SK-N-SH (cell line): ENCODE results near the gene PLCB1. TPM values are rescaled to one million over a fixed set of nuclear protein-coding genes. Genes with fewer than 3 reads are reported as not detected.
A peak's percentile ranks its signal among the peaks of the same experiment; 100 is the strongest.

ENCODE experiments used
- CTCF ChIA-PET: fragments of 300-600, 350-600 bp; formaldehyde crosslinking; extraction: SDS; loops from one replicate; lab custom pipeline; 2021; lab: Yijun Ruan, JAX
- POLR2A ChIA-PET: fragments of 350-600 bp; sonication (Branson Sonifier 250); formaldehyde crosslinking; extraction: SDS; loops from one replicate; lab custom pipeline; 2020; ENCODE audit warnings: antibody characterized with exemption, inconsistent platforms; lab: Yijun Ruan, JAX
- DNase-seq: peaks from one replicate; pipeline ENCODE4 v3.0.0; 2012
- H2AFZ ChIP-seq: fragments of 200-600 bp; sonication (generic); 2 replicates; pipeline ENCODE4 v1.8.1; 2016; ENCODE audit warnings: antibody characterized with exemption, mild to moderate bottlenecking, low read depth
- H3F3A ChIP-seq: fragments of 200-600 bp; sonication (generic); replicated peaks from 2 replicates; pipeline ENCODE3; 2016; ENCODE audit warnings: antibody characterized with exemption, mild to moderate bottlenecking; ENCODE audit not compliant: insufficient read depth
- H3K27ac ChIP-seq, 2 experiments: fragments of 200-500 bp in 1 of 2; fragments of 200-600 bp in 1 of 2; sonication (Bioruptor generic) in 1 of 2; sonication (generic), shearing (Covaris generic) in 1 of 2; 2 replicates each; pipeline versions ENCODE4 v1.5.1 to v1.6.1; 2014 to 2016; ENCODE audit warnings: low read depth in 2 of 2, inconsistent platforms in 1 of 2, low read length in 1 of 2, mild to moderate bottlenecking in 1 of 2, mixed read lengths in 1 of 2
- H3K27me3 ChIP-seq: fragments of 200-600 bp; sonication (generic), shearing (Covaris generic); 2 replicates; pipeline ENCODE4 v1.6.1; 2016; ENCODE audit warnings: mixed run types; ENCODE audit not compliant: insufficient read depth
- H3K36me3 ChIP-seq, 2 experiments: fragments of 200-500 bp in 1 of 2; fragments of 200-600 bp in 1 of 2; sonication (Bioruptor generic) in 1 of 2; sonication (generic) in 1 of 2; replicated peaks in 1 of 2; 2 replicates each; pipeline versions ENCODE3 to v1.5.1; 2014 to 2016; ENCODE audit warnings: low read length in 1 of 2, mild to moderate bottlenecking in 1 of 2; ENCODE audit not compliant: insufficient read depth in 2 of 2, control insufficient read depth in 1 of 2
- H3K4me1 ChIP-seq, 2 experiments: fragments of 200-500 bp in 1 of 2; fragments of 200-600 bp in 1 of 2; sonication (Bioruptor generic) in 1 of 2; sonication (generic), shearing (Covaris generic) in 1 of 2; 2 replicates each; pipeline versions ENCODE4 v1.5.1 to v1.6.1; 2014 to 2016; ENCODE audit warnings: low read depth in 1 of 2, low read length in 1 of 2, mixed run types in 1 of 2; ENCODE audit not compliant: insufficient read depth in 2 of 2, control insufficient read depth in 1 of 2
- H3K4me2 ChIP-seq: fragments of 200-600 bp; sonication (generic), shearing (Covaris generic); 2 replicates; pipeline ENCODE4 v1.6.1; 2017; ENCODE audit warnings: mixed run types
- H3K4me3 ChIP-seq, 2 experiments: fragments of 200-500 bp in 1 of 2; fragments of 200-600 bp in 1 of 2; sonication (Bioruptor generic) in 1 of 2; sonication (generic), shearing (Covaris generic) in 1 of 2; 2 replicates each; pipeline versions ENCODE4 v1.5.1 to v1.8.1; 2014 to 2016; ENCODE audit warnings: low read depth in 2 of 2, inconsistent platforms in 1 of 2, low read length in 1 of 2, mild to moderate bottlenecking in 1 of 2, mixed read lengths in 1 of 2, moderate library complexity in 1 of 2
- H3K79me2 ChIP-seq: fragments of 200-600 bp; sonication (generic); 2 replicates; pipeline ENCODE4 v1.8.1; 2017; ENCODE audit warnings: mild to moderate bottlenecking; ENCODE audit not compliant: insufficient read depth
- H3K9ac ChIP-seq: fragments of 200-600 bp; sonication (generic); 2 replicates; pipeline ENCODE4 v1.6.1; 2017; ENCODE audit warnings: mixed run types
- H3K9me2 ChIP-seq: fragments of 200-600 bp; sonication (generic); 2 replicates; pipeline ENCODE4 v1.6.1; 2017; ENCODE audit warnings: mixed run types
- H3K9me3 ChIP-seq: fragments of 200-600 bp; sonication (generic); 2 replicates; pipeline ENCODE4 v1.6.1; 2017; ENCODE audit warnings: mixed run types, mild to moderate bottlenecking, moderate library complexity
- H4K20me1 ChIP-seq: fragments of 200-600 bp; sonication (generic); 2 replicates; pipeline ENCODE4 v1.6.1; 2017; ENCODE audit warnings: mild to moderate bottlenecking, mixed run types; ENCODE audit not compliant: insufficient read depth
- EP300 ChIP-seq, 2 experiments: IDR thresholded peaks; 2 replicates each; pipeline versions ENCODE4 v1.4.0 to v1.6.1; 2012; ENCODE audit warnings: borderline replicate concordance in 1 of 2, low read depth in 1 of 2, low read length in 1 of 2
- FOSL2 ChIP-seq: IDR thresholded peaks from 2 replicates; pipeline ENCODE4 v1.4.0; 2012; ENCODE audit warnings: low read depth, mild to moderate bottlenecking, moderate library complexity, borderline replicate concordance
- GABPA ChIP-seq: IDR thresholded peaks from 2 replicates; pipeline ENCODE4 v1.4.0; 2012; ENCODE audit warnings: low read depth, mild to moderate bottlenecking
- JUND ChIP-seq: IDR thresholded peaks from 2 replicates; pipeline ENCODE4 v1.4.0; 2012
- POLR2AphosphoS5 ChIP-seq: IDR thresholded peaks from 2 replicates; pipeline ENCODE4 v1.6.1; 2012; ENCODE audit warnings: low read depth, low read length
- RCOR1 ChIP-seq: fragments of 150-350 bp; IDR thresholded peaks from 2 replicates; pipeline ENCODE4 v1.6.1; 2017; ENCODE audit warnings: antibody characterized with exemption, low read length
- SMC3 ChIP-seq: IDR thresholded peaks from 2 replicates; pipeline ENCODE4 v1.6.1; 2012; ENCODE audit warnings: low read depth, low read length, improper control_type of control experiment
- TCF12 ChIP-seq: IDR thresholded peaks from 2 replicates; pipeline ENCODE4 v1.4.0; 2012
- YY1 ChIP-seq: IDR thresholded peaks from 2 replicates; pipeline ENCODE4 v1.4.0; 2012; ENCODE audit warnings: low read depth, mild to moderate bottlenecking
- WGBS: methylation state at CpG from one replicate; pipeline ENCODE4 v1.1.6; 2017; ENCODE audit warnings: low lambda C conversion rate; 5-methylcytosine and 5-hydroxymethylcytosine counted together
- polyA plus RNA-seq, 3 experiments: library from polyadenylated mRNA; depleted of rRNA; stranded (reverse); fragments of >200 nt; gene quantifications; 2 replicates each; pipeline ENCODE4 v1.2.3, GENCODE V29; 2012
- TF ChIP-seq, protein P1 (sequence below): IDR thresholded peaks from 2 replicates; pipeline ENCODE4 v1.6.1; 2012; ENCODE audit warnings: mild to moderate bottlenecking, low read depth, low read length, moderate library complexity
- TF ChIP-seq, protein P2 (sequence below): fragments of 200-600 bp; sonication (generic); IDR thresholded peaks from 2 replicates; pipeline ENCODE4 v1.6.1; 2017; ENCODE audit warnings: antibody characterized with exemption, mild to moderate bottlenecking, moderate library complexity
- TF ChIP-seq, protein P3 (sequence below): IDR thresholded peaks from 2 replicates; pipeline ENCODE4; 2012
- TF ChIP-seq, protein P4 (sequence below): IDR thresholded peaks from 2 replicates; pipeline ENCODE4 v1.4.0; 2012; ENCODE audit warnings: low read depth

Gene PLCB1
- polyA plus RNA-seq, 1 of the 3 experiments (the other 2 are of a cell fraction), result 10.5 TPM

DNA sequence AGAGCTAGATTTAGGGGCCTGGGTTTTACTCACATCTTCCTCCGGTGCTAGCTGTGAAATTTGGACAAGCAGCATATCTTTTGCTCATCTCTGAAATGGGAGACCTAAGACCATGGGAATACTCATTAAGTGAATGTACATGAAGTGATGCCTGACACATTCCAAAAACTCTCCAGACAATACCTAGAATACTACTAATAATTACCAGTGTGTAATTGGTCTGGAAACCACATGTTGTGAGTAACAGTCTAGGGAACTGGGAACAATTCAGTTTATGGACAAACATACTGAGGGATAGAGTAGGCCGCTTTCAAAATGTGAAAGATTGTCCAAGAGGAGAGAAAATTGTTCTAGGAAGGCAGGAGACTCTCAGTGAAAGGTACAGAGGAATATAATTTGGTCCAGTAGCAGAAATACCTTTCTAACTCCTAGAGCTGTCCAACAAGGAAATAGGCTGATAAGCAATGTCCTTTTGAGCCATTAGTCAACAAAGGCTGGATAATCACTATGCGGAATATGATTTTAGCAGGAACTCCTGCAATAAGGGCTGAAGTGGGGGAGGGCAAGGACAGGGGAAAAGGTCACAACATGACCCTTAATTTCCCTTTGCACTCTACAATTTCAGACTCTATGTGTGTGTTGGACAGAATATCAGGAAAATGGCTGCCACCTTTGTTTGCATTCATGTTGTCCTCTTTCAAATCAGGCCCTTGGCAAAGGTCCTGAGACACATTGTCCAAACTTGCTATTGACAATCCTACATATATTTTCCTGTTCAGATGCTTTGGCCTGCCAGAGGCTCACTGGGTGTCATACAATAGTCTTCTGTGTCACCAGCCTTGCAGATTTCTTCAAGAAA is 315.4 kb downstream of the PLCB1 start:
- H3F3A ChIP-seq, result no peaks in the 10 kb centered on the region
- no peaks in the 10 kb centered on the region for H4K20me1 ChIP-seq
- H3K9me3 ChIP-seq, result no peaks in the 10 kb centered on the region
- ChIA-PET POLR2A (no interaction called here), CTCF (interaction anchor here (0.9 to 1.0 kb wide), 2 partner anchors 17 to 274 kb away, joined by 3 read pairs; no protein-coding TSS in a partner anchor)
- no peak overlapping the region for H2AFZ ChIP-seq
- H3K27ac ChIP-seq, result no peak overlapping the region
- DNase-seq, result no peak
- H3K9me2 ChIP-seq, result no peaks in the 10 kb centered on the region
- no peaks in the 10 kb centered on the region for H3K27me3 ChIP-seq
- no peaks in the 10 kb centered on the region for H3K79me2 ChIP-seq
- 78% methylated on average over 3 of the region's 3 CpGs for WGBS
- no peaks in the 10 kb centered on the region; a peak in 1 of 4 replicates for H3K4me1 ChIP-seq
- no peak overlapping the region for H3K4me3 ChIP-seq
- H3K9ac ChIP-seq, result no peak overlapping the region
- no peak overlapping the region for H3K4me2 ChIP-seq
- TF ChIP-seq YY1, result no peak
- TF ChIP-seq, protein P1, sequence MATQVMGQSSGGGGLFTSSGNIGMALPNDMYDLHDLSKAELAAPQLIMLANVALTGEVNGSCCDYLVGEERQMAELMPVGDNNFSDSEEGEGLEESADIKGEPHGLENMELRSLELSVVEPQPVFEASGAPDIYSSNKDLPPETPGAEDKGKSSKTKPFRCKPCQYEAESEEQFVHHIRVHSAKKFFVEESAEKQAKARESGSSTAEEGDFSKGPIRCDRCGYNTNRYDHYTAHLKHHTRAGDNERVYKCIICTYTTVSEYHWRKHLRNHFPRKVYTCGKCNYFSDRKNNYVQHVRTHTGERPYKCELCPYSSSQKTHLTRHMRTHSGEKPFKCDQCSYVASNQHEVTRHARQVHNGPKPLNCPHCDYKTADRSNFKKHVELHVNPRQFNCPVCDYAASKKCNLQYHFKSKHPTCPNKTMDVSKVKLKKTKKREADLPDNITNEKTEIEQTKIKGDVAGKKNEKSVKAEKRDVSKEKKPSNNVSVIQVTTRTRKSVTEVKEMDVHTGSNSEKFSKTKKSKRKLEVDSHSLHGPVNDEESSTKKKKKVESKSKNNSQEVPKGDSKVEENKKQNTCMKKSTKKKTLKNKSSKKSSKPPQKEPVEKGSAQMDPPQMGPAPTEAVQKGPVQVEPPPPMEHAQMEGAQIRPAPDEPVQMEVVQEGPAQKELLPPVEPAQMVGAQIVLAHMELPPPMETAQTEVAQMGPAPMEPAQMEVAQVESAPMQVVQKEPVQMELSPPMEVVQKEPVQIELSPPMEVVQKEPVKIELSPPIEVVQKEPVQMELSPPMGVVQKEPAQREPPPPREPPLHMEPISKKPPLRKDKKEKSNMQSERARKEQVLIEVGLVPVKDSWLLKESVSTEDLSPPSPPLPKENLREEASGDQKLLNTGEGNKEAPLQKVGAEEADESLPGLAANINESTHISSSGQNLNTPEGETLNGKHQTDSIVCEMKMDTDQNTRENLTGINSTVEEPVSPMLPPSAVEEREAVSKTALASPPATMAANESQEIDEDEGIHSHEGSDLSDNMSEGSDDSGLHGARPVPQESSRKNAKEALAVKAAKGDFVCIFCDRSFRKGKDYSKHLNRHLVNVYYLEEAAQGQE, result peak; percentile 75
- no peaks in the 10 kb centered on the region for H3K36me3 ChIP-seq

DNA sequence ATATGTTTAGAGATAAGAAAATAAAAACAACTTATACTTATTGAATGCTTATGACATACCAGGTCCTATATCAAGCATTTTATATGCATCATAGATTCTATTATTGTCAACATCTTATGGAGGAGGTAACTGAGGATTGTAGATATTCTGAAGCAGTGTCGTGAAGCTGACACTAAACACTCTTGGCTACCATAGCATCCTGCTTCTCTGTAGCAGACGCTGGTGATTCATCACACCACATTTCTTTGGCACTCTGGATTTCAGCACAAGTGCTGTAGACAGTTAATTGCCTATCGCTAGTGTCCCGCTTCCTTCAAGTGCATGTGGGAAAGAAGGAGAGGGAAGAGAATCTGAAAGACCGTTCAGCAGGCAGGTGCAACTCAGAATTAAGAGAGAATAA is 317.1 kb downstream of the PLCB1 start:
- H3F3A ChIP-seq, result peaks cover 9% of the 10 kb centered on the region
- ChIA-PET POLR2A (no interaction called here), CTCF (no interaction called here)
- DNase-seq, result no peak
- H3K4me2 ChIP-seq, result no peak overlapping the region
- H3K79me2 ChIP-seq, result no peaks in the 10 kb centered on the region
- H3K27me3 ChIP-seq, result no peaks in the 10 kb centered on the region
- H3K4me3 ChIP-seq, result no peak overlapping the region
- H2AFZ ChIP-seq, result no peak overlapping the region
- H3K9ac ChIP-seq, result no peak overlapping the region
- TF ChIP-seq, protein P2, sequence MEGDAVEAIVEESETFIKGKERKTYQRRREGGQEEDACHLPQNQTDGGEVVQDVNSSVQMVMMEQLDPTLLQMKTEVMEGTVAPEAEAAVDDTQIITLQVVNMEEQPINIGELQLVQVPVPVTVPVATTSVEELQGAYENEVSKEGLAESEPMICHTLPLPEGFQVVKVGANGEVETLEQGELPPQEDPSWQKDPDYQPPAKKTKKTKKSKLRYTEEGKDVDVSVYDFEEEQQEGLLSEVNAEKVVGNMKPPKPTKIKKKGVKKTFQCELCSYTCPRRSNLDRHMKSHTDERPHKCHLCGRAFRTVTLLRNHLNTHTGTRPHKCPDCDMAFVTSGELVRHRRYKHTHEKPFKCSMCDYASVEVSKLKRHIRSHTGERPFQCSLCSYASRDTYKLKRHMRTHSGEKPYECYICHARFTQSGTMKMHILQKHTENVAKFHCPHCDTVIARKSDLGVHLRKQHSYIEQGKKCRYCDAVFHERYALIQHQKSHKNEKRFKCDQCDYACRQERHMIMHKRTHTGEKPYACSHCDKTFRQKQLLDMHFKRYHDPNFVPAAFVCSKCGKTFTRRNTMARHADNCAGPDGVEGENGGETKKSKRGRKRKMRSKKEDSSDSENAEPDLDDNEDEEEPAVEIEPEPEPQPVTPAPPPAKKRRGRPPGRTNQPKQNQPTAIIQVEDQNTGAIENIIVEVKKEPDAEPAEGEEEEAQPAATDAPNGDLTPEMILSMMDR, result no peak
- TF ChIP-seq POLR2AphosphoS5, result no peak
- no peak for TF ChIP-seq GABPA
- TF ChIP-seq RCOR1, result no peak
- TF ChIP-seq SMC3, result no peak
- peak; percentile 30; the same call in 1 of the 2 replicates for TF ChIP-seq JUND
- TF ChIP-seq, protein P1, result 0 out of 2 replicates have a peak, but pooled peaks have one; percentile 43
- TF ChIP-seq, protein P3, sequence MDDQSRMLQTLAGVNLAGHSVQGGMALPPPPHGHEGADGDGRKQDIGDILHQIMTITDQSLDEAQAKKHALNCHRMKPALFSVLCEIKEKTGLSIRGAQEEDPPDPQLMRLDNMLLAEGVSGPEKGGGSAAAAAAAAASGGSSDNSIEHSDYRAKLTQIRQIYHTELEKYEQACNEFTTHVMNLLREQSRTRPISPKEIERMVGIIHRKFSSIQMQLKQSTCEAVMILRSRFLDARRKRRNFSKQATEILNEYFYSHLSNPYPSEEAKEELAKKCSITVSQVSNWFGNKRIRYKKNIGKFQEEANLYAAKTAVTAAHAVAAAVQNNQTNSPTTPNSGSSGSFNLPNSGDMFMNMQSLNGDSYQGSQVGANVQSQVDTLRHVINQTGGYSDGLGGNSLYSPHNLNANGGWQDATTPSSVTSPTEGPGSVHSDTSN, result 0 out of 2 replicates have a peak, but pooled peaks have one; percentile 20
- TF ChIP-seq FOSL2, result peak; percentile 53; the same call in 1 of the 2 replicates
- peak; percentile 56; the same call in 1 of the 2 replicates for TF ChIP-seq TCF12
- 0 out of 4 replicates have a peak, but pooled peaks of 1 of the 2 experiments have one; percentile 12 for TF ChIP-seq EP300 (IDR thresholded peaks at IDR 0.05; ENCODE audit: borderline replicate concordance in 1 of 2, low read depth in 1 of 2, low read length in 1 of 2)
- TF ChIP-seq, protein P4, sequence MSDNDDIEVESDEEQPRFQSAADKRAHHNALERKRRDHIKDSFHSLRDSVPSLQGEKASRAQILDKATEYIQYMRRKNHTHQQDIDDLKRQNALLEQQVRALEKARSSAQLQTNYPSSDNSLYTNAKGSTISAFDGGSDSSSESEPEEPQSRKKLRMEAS, result no peak
- WGBS, result 67% methylated on average over 5 of the region's 5 CpGs
- no peak overlapping the region for H3K27ac ChIP-seq
- no peaks in the 10 kb centered on the region; a peak in 1 of 4 replicates for H3K4me1 ChIP-seq
- H3K9me2 ChIP-seq, result no peaks in the 10 kb centered on the region
- H4K20me1 ChIP-seq, result no peaks in the 10 kb centered on the region
- H3K9me3 ChIP-seq, result no peaks in the 10 kb centered on the region
- peaks cover 0 to 3% of the 10 kb centered on the region in 2 experiments for H3K36me3 ChIP-seq
